PC-3 (cell line): Measurements from ENCODE around the gene STING1.

Source experiments
- CTCF ChIP-seq: fragments of 300-600 bp; sonication (generic); conservative IDR thresholded peaks from 2 replicates; pipeline ENCODE4 v1.5.1; 2017; ENCODE audit warnings: antibody characterized with exemption, low read depth, mild to moderate bottlenecking, low read length
- EZH2 ChIP-seq: fragments of 300-600 bp; sonication (generic); IDR thresholded peaks from one replicate; pipeline ENCODE4 v1.6.1; 2017; ENCODE audit warnings: antibody characterized with exemption, mild to moderate bottlenecking, low read length; ENCODE audit not compliant: unreplicated experiment

DNA sequence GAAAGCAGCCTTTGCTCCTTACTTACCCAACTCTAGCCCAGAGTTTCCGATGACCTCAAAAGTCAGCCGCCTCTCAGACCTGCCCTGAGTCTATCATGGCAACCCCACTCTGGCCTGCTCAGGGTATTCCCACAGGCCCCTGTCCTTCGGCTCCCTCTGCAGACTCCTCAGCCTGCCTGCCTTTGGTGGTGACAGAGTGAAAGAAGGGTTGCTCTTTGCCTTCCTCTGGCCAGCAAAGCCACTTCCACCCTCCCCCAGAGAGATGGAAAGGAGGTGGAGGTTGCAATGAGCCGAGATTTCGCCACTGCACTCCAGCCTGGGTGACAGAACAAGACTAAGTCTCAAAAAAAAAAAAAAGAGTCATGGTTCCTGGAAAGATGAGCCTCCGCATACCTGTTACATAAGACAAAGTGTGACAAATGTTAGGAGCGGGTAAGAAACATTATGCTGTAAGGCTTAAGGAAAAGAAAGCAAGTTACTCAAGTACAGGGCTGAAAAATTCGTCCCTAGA, 14.1 kb downstream of the STING1 start:
- no peak for TF ChIP-seq CTCF
- no peak for TF ChIP-seq EZH2
